Uterus (tissue), 2 donors: ENCODE data around the gene HEXB.

ENCODE experiments used
- CTCF ChIP-seq, 4 experiments: fragments of 200-600 bp in 2 of 4; fragments of 450-650 bp in 2 of 4; sonication (generic) in 2 of 4; IDR thresholded peaks; one replicate each; pipeline ENCODE4 v1.5.1; 2016 to 2019; ENCODE audit warnings: antibody characterized with exemption in 4 of 4, mild to moderate bottlenecking in 2 of 4, moderate library complexity in 1 of 4
- POLR2A ChIP-seq, 2 donors: fragments of 450-650 bp; IDR thresholded peaks; one replicate each; pipeline ENCODE4 v1.6.1; 2016; ENCODE audit warnings: antibody characterized with exemption in 2 of 2, mild to moderate bottlenecking in 1 of 2, moderate library complexity in 1 of 2

DNA sequence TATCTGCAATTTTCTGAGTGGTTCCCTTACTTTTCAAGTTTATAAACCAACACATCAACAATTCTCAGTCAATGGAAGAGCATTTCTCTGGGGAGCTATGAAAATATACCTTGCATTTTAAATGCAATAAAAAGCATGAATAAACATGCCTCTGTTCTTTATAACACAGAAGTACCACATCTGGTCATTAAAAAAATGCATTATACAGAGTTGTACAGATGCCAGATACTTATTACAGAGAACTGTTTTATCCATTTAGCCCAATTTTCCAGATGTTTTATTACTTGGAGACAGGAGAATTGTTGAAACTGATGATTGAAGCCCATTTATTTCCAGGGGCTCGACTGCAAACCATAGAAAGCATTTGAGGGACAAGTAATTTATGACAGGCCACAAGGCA lies 19.2 kb upstream of the HEXB start:
- TF ChIP-seq CTCF (IDR thresholded peaks at IDR 0.05) (no peak), POLR2A (IDR thresholded peaks at IDR 0.05) (no peak)
